ENCODE results near the gene PPP1R3E.

PPP1R3E gene

DNA sequence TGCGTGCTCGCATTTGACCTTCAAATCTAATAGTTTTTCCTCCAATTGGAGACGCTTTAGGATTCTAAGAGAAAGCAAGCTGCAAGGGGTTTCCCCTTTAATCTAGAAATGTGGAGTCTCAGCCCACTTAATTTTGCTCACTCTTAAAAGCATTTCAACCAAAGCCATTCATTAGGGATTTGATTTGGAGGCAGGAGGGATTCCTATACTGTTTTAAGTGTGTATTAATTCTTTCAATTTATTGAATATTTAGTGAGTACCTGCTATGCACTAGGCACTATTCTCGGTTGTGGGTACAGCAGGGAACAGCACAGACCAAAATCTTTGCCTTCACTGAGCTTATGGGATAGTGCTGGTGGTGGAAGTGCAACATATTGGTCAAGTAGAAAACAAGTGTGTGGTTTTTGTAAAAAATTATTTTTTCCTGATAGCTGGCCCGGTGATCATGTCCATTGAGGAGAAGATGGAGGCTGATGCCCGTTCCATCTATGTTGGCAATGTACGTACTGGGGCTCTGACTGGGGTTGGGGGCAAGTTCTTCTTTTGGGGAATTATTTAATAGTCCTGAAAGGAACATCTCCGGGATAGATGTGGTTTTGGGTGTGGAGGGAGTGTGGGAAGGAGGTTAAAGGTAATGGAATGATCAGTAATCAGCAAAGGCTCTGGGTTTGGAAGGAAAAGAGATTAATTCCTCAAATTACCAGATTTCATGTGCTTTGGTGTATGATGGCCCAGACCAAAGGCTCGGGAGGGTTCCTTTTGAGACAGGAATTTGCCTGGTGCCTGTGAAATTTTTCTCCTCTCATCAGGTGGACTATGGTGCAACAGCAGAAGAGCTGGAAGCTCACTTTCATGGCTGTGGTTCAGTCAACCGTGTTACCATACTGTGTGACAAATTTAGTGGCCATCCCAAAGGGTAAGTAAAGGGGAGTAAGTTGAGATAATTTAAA is 20.2 kb upstream of the PPP1R3E start:
- no peak for DNase-seq (ENCODE audit: low read depth)

DNA sequence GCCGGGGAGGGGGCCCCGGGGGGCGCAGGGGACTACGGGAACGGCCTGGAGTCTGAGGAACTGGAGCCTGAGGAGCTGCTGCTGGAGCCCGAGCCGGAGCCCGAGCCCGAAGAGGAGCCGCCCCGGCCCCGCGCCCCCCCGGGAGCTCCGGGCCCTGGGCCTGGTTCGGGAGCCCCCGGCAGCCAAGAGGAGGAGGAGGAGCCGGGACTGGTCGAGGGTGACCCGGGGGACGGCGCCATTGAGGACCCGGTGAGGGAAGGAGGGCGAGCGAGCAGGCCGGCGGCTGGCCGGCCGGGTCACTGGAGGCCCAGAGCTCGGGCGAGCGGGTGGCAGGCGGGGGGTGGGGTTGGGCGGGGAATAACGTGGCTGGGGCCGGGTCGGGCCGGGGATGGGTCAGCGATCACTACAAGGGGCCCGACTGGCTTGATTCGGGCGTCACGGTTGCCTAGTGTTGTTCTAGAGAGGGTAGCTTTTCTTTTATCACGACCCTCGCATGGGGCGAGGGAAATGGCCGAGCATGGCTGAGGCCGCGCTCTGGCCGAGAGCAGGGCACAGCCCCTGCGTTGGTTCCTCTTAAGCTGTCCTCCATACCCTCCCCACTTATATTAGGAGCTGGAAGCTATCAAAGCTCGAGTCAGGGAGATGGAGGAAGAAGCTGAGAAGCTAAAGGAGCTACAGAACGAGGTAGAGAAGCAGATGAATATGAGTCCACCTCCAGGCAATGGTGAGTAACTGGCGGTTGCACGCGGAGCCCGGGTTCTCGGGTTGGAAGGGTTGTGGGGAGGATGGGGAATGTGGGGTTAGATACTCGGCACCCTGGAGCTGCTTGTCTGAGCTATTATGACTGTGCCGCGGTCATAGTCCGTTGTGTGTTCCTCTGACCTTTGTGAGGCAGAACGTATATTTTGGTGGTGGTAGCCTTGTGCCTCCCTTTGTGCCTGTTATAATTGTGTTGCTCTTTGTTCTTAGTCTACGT is 19.2 kb upstream of the PPP1R3E start:
- DNase-seq (ENCODE audit: low read depth) = peak; percentile 41

DNA sequence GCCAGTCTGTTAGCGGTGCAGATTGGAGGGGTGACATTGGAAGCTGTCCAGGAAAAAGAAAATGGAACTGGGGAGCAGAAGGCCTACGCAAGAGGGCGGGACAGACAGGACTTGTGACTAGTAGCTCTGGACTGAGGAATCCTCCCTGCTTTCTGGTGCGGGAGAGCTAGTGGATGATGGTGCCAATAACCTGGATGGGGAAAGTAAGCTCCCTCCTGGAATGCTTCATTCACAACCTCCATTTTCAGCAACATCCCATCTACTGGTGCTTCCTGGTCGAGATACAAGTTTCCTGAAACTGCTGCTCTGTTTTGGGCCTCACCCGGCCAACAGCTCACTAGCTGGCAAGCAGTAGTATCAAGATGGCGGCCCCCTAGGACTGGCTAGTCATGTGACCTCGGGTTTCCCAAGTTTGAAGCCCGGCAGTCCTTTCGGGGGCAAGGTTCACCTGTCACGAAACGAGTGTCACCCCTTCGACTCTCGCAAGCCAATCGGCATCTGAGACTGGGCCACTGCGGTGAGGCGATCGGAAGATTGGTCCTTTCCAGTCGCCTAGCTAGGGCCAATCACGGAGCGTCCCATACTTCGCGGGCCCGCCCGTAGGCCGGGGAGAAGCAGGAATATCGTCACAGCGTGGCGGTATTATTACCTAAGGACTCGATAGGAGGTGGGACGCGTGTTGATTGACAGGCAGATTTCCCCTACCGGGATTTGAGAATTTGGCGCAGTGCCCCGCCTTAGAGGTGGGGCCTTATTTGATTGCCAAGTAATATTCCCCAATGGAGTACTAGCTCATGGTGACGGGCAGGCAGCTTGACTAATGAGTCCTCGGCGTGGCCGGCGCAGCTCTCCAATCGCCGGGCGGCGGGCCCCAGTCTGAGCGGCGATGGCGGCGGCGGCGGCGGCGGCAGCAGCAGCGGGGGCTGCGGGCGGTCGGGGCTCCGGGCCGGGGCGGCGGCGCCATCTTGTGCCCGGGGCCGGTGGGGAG is 18.2 kb upstream of the PPP1R3E start, which contains the start of gene PABPN1:
Gene PABPN1 (plus strand): TSS at position 874 of the 988 bp plus-strand sequence. CDS start 13 bp downstream, at position 887.
- peak; percentile 100 for DNase-seq (ENCODE audit: low read depth)

DNA sequence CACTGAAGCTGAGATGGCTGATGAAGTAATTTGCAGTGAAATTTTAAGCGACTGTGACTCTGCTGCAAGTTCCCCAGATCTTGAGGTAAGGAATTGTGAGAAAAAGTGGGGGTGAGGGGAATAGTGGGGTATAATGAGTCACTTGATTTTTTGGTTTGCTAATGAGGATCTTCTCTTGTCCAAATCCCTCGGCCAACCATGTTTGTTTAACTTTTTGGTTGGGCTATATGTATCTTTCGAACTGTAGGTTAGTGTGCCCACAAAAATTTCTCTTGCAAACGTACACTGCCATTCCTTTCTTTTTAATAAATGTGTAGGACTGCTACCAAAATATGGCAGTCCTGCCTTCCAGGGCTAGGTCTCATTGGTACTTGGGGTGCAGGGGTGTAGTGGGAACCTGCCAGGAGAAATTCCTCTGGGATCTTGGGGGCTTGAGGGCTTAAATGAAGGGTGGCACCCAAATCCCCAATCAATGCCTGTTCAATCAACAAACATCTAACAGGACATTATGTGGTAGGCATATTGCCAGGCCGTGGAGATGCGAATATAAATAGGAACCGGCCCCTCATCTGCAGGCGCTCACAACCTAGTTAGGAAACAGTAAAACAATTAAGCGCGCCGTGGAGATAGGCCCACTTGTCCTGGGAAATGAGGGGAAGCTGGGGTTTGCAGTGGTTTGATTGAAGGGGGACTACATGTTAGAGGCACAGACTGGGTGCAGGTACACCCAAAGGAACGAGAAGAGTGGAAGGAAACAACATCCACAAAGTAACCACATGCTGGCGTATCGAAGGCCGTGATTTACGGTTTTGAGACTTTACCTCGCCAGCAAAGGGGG is 17.3 kb upstream of the PPP1R3E start:
- no peak for DNase-seq (ENCODE audit: low read depth)

DNA sequence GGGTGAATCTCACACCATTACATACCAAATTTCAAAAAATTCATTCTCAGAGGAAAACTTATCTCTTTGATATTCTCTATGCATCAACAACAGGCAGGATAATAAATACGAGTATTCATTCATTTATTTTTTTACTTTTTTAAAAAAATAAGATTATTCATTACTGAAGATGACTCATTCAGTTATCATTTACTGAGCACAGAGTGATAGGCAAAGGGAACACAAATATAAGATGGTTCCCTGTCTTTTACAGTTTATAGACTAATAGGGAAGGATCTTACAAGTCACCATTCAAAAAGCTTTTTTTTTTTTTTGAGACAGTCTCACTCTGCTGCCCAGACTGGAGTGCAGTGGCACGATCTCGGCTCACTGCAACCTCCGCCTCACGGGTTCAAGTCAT is 13.6 kb upstream of the PPP1R3E start:
- no peak for DNase-seq (ENCODE audit: low read depth)

DNA sequence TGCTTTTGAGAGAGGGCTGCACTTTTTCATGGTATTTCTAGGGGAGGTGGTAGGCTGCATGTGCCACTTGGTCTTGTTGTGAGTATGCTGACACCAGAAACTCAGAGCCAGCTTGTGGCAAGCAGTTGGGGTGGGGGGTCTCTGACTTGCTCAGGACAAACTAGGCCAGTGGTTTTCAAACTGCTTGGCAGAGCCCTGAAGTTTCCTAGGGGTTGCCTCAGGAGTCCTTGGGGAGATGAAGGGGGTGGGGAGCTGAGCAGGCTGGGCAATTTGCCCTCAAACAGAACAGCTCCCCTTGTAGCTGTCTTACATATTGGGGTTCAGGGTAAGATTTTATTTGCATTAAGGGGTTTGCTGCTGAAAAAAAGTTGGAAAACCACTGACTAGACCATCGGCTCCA is 7.9 kb upstream of the PPP1R3E start:
- no peak for DNase-seq (ENCODE audit: low read depth)

DNA sequence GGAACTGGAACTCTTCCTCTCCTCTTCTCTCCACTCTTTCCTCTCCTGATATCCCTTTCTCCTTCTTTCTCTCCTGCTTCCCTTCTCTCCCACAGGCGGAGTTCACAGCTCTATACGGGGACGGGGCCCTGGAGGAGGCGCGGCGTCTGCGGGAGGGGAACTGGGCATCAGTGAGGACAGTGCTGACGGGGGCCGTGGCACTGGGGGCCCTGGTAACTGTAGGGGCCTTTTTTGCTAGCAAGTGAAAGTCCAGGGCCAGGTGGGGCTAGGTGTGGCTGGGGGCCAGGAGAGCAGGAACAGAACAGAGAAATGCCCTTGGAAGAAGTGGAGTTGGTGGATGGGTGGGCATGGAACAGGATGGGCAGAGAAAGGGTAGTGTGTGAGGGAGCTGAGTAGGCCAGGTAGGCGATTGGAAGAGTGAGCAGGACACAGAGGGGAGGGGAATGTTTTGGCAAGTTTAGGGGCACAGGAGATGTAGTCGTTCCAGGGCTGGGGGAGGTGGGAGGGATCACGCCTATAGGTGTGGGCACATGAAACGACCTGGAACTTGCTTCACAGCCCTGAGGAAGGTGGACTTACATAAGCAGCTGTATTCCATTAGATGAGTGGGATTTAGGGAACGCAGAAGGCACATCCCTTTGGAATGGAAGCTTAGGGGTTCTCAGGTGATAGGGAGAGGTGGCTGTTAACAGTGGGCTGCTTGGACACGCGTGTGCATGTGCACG is 6.2 kb upstream of the PPP1R3E start:
- DNase-seq (ENCODE audit: low read depth) = no peak

DNA sequence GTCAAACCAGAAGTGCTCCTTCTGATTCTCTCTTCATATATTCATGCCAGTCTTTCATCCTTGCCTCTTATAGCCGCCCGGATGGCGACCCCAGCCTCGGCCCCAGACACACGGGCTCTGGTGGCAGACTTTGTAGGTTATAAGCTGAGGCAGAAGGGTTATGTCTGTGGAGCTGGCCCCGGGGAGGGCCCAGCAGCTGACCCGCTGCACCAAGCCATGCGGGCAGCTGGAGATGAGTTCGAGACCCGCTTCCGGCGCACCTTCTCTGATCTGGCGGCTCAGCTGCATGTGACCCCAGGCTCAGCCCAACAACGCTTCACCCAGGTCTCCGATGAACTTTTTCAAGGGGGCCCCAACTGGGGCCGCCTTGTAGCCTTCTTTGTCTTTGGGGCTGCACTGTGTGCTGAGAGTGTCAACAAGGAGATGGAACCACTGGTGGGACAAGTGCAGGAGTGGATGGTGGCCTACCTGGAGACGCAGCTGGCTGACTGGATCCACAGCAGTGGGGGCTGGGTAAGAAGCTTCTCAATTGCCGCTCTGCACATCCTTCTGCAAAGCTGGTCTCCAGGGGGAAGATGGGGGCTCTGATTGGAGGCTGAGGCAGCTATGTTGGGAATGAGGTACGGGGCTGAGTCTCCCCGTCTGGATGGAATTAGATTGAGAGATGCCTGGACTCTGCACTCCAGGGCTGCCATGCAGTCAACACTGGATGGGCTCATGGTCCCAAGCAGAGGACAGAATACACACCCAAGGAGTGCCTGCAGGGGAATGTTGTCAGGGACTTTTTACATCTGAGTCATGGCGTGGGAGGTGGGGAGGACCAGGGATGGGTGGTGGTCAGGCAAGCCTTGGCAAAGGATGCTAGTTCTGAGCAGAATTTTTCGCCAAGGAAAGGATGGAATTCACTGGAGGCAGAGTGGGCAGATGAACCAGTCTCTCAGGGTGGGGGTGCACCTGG is 5.3 kb upstream of the PPP1R3E start:
- DNase-seq (ENCODE audit: low read depth) = no peak

DNA sequence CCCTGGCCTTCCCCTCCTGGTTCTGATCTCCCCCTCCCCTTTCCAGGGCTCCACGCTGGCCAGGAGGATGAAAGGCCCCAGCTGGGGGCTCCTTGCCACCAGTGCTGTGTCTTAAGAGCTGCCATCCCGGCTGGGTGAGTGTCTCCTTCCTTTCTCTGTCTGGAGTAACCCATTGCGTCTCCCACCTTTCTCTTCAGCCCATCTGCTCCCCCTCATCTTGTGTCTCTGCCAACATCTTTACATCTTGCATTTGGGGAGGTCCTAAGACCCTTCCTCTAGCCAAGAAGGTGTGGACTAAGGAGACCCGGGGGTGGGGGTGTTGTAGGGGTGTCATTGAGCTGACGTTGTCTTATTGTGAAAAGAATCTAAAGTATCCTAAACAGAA is 4.5 kb upstream of the PPP1R3E start:
- DNase-seq (ENCODE audit: low read depth) = no peak

DNA sequence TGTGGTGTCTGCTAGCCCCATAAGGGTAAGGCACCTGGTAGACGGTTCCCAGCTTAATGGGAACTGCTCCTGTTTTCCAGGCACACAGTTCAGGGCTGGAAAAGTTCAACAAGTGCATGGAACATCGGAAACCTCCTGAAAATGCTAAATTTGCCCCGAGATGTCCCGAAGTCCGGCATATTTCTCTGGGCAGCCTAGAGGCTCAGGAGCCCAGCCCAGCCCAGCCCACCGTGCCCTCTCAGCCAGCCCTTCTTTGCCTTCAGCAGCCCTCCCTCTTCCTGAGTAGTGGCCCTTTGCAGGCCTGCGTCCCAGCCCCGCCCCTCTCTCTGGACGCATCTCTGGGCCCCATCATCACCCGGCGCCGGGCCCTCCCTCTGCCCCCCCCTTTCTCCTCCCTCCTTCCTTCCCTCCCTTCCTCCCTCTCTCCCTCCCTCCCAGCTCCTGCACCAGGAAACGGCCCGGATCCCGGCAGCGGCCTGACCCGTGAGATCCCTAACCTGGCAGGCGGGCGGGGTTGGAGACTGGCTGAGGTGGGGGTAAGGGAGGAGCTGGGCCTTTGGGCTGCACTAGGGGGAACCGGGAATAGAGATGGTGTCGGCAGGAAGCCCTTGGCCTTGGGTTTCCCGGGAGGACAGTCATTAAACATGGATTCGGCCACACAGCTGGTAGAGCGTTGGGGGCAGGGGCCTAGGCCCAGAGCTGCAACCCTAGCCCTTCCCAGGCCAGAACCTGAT is 3.9 kb upstream of the PPP1R3E start, which contains the start of gene BCL2L2:
Gene BCL2L2 (plus strand): TSS at position 422 of the 734 bp plus-strand sequence. CDS start 935 bp downstream, outside the sequence.
- peak; percentile 82 for DNase-seq (ENCODE audit: low read depth)

DNA sequence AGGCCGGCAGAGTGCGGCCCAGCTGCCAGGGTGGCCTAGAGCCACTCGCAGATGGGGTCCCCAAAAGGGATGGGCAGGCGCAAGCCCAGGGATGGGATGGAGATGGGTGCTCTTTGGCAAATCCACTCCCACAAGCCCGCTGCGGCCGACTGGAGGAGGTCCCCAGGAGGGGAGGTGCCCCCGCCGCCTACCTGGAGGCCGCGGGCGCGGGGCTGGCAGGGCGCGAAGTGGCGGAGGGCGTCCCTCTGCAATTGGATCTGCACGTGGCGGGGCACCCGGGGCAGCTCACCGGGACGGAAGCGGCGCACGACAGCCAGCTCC is 730 bp downstream of the PPP1R3E start:
- no peak for DNase-seq (ENCODE audit: low read depth)

DNA sequence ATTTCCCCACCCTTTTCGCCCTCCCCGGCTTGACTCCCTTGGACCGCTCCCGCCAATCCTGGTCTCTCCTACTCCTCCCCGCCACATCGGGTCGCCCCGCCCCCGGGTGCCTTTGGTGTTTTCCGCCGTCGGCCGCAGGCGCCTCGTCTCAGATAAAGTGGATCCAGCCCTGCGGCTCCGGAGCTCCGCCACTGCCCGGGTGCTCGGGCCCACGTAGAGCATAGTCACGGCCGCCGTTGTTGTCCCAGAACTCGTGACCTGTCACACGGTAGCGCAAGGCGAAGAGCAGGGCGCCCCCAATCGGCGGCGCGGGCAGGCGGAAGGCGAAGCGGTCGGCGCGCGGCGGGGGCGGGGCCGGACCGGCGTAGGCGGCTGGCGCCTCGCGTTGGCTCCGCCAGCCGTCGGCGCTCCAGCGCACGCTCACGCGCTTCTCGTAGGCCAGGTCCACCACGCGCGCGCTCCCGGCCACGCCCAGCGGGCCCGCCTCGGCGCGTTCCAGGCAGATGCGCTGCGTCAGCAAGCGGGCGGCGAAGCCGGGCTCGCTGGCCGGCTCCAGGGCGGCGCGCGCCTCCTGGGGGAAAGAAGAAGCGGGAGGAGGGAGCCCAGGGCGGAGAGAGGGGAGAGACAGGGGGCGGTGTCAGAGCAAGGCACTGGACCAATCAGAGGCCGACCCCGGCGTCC is 1.2 kb downstream of the PPP1R3E start:
- peak; percentile 94 for DNase-seq (ENCODE audit: low read depth)

DNA sequence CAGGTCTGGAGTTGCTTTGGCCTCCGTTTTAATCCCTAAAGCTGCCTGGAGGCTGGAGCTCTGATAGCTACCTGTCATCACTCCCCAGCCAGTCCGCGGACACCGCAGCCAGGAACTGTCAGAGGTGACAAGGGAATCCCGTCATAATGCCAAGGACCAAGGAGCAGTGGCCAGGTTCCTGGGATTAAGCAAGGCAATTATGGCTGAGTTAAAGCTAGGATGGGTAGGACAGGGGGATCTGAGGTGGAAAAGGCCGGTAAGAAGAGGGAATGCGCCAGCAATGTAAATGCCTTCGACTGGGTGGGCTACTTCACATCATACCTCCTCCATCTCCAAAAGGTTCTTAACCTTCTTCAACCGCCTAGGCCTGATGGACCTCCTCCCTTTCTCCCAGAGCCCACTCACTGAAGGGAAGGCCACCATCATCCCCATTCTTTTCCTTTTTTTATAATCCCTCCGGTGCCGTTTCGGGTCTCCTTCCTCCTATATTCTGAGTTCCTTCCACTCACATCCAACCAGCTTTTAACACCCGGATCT is 1.9 kb downstream of the PPP1R3E start:
- no peak for DNase-seq (ENCODE audit: low read depth)

DNA sequence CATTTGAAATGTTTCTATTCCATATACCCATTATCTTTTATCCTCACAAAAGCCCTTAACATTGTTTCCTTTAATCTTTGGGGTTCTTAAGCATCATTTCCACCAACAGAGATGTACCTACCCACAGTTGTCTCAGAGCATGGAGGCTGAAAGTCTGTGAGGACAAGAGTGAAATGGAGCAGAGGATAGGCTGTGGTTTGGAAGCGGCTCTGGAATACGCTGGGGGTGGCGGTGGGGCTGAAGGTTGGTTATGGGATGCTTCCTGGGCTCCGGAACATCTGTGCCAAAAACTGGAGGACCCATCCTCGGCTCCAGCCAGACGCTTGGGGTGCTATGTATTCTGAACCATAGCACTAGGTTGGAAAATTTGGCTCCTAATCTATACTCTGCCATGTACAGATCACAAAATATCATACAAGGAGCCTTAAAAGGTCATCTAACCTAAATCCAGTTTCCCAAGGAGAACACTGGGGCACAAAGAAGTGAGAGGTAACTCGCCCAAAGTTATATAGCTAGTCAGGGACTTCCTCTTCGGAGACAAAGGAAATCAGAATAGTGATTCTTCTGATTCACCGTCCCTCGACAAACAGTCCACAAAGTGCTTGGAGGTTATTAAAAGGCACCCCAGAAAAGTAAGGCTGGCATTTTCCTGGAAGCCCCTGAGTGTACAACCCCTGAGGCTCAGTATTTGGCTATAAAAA is 2.5 kb downstream of the PPP1R3E start:
- DNase-seq (ENCODE audit: low read depth) = no peak

DNA sequence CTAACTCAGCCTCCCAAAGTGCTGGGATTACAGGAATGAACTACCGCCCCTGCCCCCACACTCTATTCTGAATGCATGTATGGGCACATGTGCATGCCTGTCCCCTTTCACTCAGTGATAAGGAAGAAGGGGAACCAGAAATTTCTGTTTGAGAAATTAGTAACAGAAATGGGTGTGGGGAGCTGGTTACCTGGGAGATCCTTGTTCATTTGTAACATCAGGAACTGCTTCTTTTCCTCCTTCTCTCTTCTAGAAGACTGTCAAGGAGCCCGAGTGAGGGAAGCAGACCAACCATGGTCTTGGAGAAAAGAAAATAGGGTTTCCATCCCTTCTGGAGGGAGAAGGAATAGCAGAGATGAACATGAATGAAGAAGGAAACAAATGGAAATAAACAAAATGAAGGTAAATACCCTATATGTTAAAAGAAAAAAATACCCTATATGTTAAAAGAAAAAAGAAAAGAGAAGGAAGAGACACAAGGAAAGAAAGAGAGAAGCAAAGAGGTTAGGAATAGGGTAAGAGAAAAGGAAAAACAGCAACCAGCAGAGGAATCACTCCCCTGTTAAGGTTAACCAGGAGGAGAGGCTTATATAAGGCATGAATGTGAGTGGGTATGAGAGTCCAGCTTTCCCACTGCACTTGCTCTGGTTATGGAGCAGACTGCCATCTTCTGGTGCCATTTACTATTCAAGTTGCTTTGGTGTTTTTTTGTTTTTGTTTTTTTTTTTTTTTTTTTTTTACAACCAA is 3.3 kb downstream of the PPP1R3E start:
- DNase-seq (ENCODE audit: low read depth) = no peak

All from HS-27A (cell line).